GM12891 (cell line): Measurements from ENCODE around the gene HES1.

Experiments
- DNase-seq: peaks from one replicate; pipeline ENCODE4 v3.0.0; 2011; ENCODE audit warnings: low spot score; ENCODE audit not compliant: insufficient read length
- FAIRE-seq: peaks from 2 replicates; lab custom pipeline; 2011; peaks lifted over from hg19 to GRCh38; lab: Jason Lieb, UNC
- PAX5 ChIP-seq: IDR thresholded peaks from 2 replicates; pipeline ENCODE4 v1.6.1; 2011; ENCODE audit warnings: low read length, moderate library complexity, mild to moderate bottlenecking; ENCODE audit not compliant: insufficient read depth, severe bottlenecking
- POLR2A ChIP-seq: IDR thresholded peaks from 2 replicates; pipeline ENCODE4 v1.6.1; 2011; ENCODE audit warnings: low read depth, low read length, control low read depth
- POLR2AphosphoS5 ChIP-seq: IDR thresholded peaks from 2 replicates; pipeline ENCODE4 v1.6.1; 2011; ENCODE audit warnings: low read depth, low read length, control low read depth
- POU2F2 ChIP-seq: IDR thresholded peaks from 2 replicates; pipeline ENCODE4 v1.6.1; 2011; ENCODE audit warnings: low read depth, mild to moderate bottlenecking, control low read depth, low read length, moderate library complexity
- SPI1 ChIP-seq: IDR thresholded peaks from 2 replicates; pipeline ENCODE4 v1.6.1; 2011; ENCODE audit warnings: low read depth, low read length, control low read depth
- TAF1 ChIP-seq: IDR thresholded peaks from 2 replicates; pipeline ENCODE4 v1.6.1; 2011; ENCODE audit warnings: low read depth, low read length, control low read depth

Gene HES1

GRCh38 chr3:194178669-194179068 is 42.7 kb downstream of the HES1 start:
- no peak for FAIRE-seq
- DNase-seq, result no peak
- TF ChIP-seq POLR2A (no peak), PAX5 (no peak), TAF1 (no peak), SPI1 (no peak), POLR2AphosphoS5 (no peak), POU2F2 (no peak)

- DNase-seq, result no peak
- no peak for FAIRE-seq
- TF ChIP-seq PAX5 (no peak), POU2F2 (no peak), POLR2AphosphoS5 (no peak), POLR2A (no peak), TAF1 (no peak), SPI1 (no peak)
Observed at GRCh38 chr3:194180570-194180969, 44.6 kb downstream of the HES1 start.

GRCh38 chr3:194181612-194182529 is 45.9 kb downstream of the HES1 start:
- TF ChIP-seq POU2F2 (no peak), TAF1 (no peak), SPI1 (no peak), POLR2A (no peak), PAX5 (no peak), POLR2AphosphoS5 (no peak)
- DNase-seq (no peak), FAIRE-seq (no peak)

- no peak for FAIRE-seq
- TF ChIP-seq TAF1 (no peak), POLR2A (no peak), PAX5 (no peak), SPI1 (no peak), POLR2AphosphoS5 (no peak), POU2F2 (no peak)
- no peak for DNase-seq
Observed at GRCh38 chr3:194183271-194183670, 47.3 kb downstream of the HES1 start.

GRCh38 chr3:194184265-194184751 is 48.4 kb downstream of the HES1 start:
- TF ChIP-seq SPI1 (no peak), POU2F2 (no peak), TAF1 (no peak), PAX5 (no peak), POLR2AphosphoS5 (no peak), POLR2A (no peak)
- no peak for DNase-seq
- no peak for FAIRE-seq

- TF ChIP-seq PAX5, result no peak
- no peak for TF ChIP-seq TAF1
- TF ChIP-seq POLR2A, result no peak
- no peak for TF ChIP-seq POLR2AphosphoS5
- no peak for TF ChIP-seq SPI1
- no peak for TF ChIP-seq POU2F2
Observed at GRCh38 chr3:194184801-194185200, 48.9 kb downstream of the HES1 start.

GRCh38 chr3:194185221-194185620 is 49.3 kb downstream of the HES1 start:
- no peak for DNase-seq
- TF ChIP-seq PAX5 (no peak), POU2F2 (no peak), POLR2A (no peak)
- no peak for FAIRE-seq

More at GRCh38 chr3:194184801-194185200, 48.9 kb downstream of the HES1 start:
- DNase-seq, result no peak
- FAIRE-seq, result no peak

- DNase-seq, result no peak
- TF ChIP-seq PAX5, result no peak
- TF ChIP-seq SPI1, result no peak
- TF ChIP-seq POLR2AphosphoS5, result no peak
- no peak for TF ChIP-seq TAF1
- TF ChIP-seq POU2F2, result no peak
- no peak for TF ChIP-seq POLR2A
- no peak for FAIRE-seq
Observed at GRCh38 chr3:194187233-194187944, 51.4 kb downstream of the HES1 start.
